Vagina (tissue), 2 donors: ENCODE data around the gene TINAGL1. TPM values are rescaled to one million over a fixed set of nuclear protein-coding genes. Genes with fewer than 3 reads are reported as not detected.

Experiments
- DNase-seq, 2 donors: peaks; one replicate each; pipeline ENCODE4 v3.0.0-alpha.2; 2017; ENCODE audit errors: extremely low spot score in 2 of 2
- H3K27ac ChIP-seq: fragments of 200-600 bp; sonication (generic); one replicate; pipeline ENCODE4 v1.5.1; 2019
- H3K27me3 ChIP-seq: fragments of 200-600 bp; sonication (generic); one replicate; pipeline ENCODE4 v1.5.1; 2019
- H3K36me3 ChIP-seq, 2 donors: fragments of 200-600 bp; sonication (generic); one replicate each; pipeline ENCODE4 v1.5.1; 2017 to 2019
- H3K4me1 ChIP-seq: fragments of 200-600 bp; sonication (generic); one replicate; pipeline ENCODE4 v1.5.1; 2019
- H3K4me3 ChIP-seq, 2 donors: fragments of 200-600 bp; sonication (generic); 1 replicate in 1 of 2; 2 replicates in 1 of 2; pipeline ENCODE4 v1.5.1; 2016 to 2019
- H3K9me3 ChIP-seq: fragments of 200-600 bp; sonication (generic); one replicate; pipeline ENCODE4 v1.5.1; 2019
- POLR2A ChIP-seq, 2 donors: fragments of 450-650 bp; IDR thresholded peaks; one replicate each; pipeline ENCODE4 v1.6.1; 2017; ENCODE audit warnings: antibody characterized with exemption in 2 of 2, mild to moderate bottlenecking in 2 of 2, moderate library complexity in 2 of 2
- POLR2AphosphoS5 ChIP-seq, 2 donors: sonication (generic); formaldehyde crosslinking; IDR thresholded peaks; one replicate each; pipeline ENCODE4 v1.9.0; 2017; ENCODE audit warnings: antibody characterized with exemption in 2 of 2, mild to moderate bottlenecking in 2 of 2, low read depth in 1 of 2; ENCODE audit not compliant: insufficient read depth in 1 of 2
- intact Hi-C: fragments of 100-400 bp; cut with DNase I; formaldehyde crosslinking; loops from one replicate; pipeline ENCODE4 v1.15.1; 2023
- total RNA-seq: library from RNA; depleted of rRNA; stranded (reverse); fragments of >200 nt; gene quantifications from one replicate; pipeline ENCODE4 v1.2.3, GENCODE V29; 2016
- TF ChIP-seq, protein P1 (sequence below), 3 experiments: fragments of 450-650 bp in 2 of 3; fragments of 200-600 bp in 1 of 3; sonication (generic) in 1 of 3; IDR thresholded peaks; one replicate each; pipeline ENCODE4 v1.5.1; 2017 to 2019; ENCODE audit warnings: antibody characterized with exemption in 3 of 3, mild to moderate bottlenecking in 2 of 3, moderate library complexity in 2 of 3

The TINAGL1 gene
- total RNA-seq, 1 donor from 2014 or later = 142 TPM

DNA sequence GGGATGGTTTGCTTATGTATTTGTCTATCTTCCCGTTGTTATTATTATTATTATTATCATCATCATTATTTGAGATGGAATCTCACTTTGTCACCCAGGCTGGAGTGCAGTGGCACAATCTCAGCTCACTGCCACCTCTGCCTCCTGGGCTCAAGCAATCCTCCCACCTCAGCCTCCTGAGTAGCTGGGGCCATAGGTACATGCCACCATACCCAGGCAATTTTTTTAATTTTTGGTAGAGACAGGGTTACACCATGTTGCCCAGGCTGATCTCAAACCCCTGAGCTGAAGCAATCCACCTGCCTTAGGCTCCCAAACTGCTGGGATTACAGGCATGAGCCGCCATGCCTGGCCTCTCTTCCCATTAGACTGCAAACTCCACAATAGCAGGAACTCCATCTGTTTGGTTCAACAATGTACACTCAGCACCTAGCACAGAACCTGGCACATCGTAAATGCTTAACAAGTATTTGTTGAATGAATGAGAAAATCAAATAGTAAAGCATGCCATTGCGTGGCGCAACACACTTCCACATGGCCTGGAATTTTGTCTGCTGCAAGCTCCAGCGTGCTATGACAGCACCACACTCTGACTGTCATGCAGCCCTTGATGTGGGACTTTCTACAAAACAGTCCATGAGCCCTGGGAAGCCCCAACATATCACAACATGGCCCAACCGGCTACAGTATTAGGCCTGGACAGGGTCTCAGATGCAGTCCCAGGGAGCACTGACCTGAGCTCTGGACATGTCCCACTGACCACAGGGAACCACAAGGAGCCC, 3.8 kb upstream of the TINAGL1 start:
- TF ChIP-seq POLR2AphosphoS5 (IDR thresholded peaks at IDR 0.05; ENCODE audit: insufficient read depth in 1 of 2, low read depth in 1 of 2) (peak in 1 of 2 donors; percentile 44), POLR2A (IDR thresholded peaks at IDR 0.05) (no peak)
- TF ChIP-seq, protein P1, sequence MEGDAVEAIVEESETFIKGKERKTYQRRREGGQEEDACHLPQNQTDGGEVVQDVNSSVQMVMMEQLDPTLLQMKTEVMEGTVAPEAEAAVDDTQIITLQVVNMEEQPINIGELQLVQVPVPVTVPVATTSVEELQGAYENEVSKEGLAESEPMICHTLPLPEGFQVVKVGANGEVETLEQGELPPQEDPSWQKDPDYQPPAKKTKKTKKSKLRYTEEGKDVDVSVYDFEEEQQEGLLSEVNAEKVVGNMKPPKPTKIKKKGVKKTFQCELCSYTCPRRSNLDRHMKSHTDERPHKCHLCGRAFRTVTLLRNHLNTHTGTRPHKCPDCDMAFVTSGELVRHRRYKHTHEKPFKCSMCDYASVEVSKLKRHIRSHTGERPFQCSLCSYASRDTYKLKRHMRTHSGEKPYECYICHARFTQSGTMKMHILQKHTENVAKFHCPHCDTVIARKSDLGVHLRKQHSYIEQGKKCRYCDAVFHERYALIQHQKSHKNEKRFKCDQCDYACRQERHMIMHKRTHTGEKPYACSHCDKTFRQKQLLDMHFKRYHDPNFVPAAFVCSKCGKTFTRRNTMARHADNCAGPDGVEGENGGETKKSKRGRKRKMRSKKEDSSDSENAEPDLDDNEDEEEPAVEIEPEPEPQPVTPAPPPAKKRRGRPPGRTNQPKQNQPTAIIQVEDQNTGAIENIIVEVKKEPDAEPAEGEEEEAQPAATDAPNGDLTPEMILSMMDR (IDR thresholded peaks at IDR 0.05) = no peak
- Histone ChIP-seq H3K27ac (peak overlapping the region; percentile 74), H3K9me3 (no peaks in the 10 kb centered on the region), H3K4me3 (no peak overlapping the region), H3K4me1 (peaks cover 56% of the 10 kb centered on the region), H3K27me3 (no peaks in the 10 kb centered on the region), H3K36me3 (no peaks in the 10 kb centered on the region)
- intact Hi-C loops = no loop called here
- peak in 1 of 2 donors; percentile 74 for DNase-seq

DNA sequence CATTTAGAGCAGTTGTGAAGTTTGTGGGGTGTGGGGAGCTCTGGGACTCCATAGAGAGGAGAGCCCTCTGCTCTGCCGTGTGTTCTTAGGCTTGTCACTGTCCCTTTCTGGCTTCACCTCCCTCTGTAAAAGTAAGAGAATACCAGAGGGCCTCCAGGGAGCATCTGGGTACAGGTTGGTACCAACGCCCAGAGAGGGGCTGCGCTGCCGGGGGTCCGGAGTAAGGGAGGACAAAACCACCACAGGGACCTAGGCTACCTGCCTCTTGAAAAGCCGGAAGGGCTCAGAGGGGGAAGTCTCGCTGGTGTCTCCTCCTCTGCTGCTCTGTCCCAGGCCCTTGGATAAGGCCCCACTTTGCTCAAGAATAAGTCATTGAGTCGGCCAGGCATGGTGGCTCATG, 3.1 kb upstream of the TINAGL1 start:
- H3K4me1 ChIP-seq = peaks cover 56% of the 10 kb centered on the region
- no peaks in the 10 kb centered on the region for H3K9me3 ChIP-seq

DNA sequence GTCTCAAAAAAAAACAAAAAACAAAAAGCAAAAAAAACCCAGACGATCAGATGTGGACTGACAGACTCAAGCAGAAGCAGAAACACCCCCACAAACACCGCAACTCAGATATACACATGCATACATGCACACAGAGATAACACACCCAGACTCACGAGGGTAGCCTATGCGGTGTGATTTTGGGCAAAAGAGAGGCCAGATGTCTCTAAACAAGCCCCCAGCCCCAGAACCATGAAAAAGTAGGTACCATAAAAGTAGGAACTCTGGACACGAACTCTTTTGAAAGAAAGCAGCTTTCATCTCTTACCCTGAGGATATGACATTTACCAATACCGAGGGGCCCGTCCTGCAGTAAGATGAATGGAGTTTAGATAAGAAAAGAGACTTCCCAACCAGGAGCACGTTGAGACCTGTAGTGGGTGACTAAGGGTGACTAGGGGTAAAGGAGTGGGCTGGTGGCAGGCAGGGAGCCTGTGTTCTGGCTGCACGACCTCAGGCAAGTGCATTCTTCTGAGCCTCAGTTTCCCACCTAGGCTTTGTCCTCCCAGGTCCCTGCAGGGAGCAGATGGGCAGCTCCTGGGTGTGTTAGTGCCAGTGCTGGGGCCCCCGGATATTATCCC, 1.5 kb upstream of the TINAGL1 start:
- H3K36me3 ChIP-seq = no peaks in the 10 kb centered on the region
- peaks cover 61% of the 10 kb centered on the region for H3K4me1 ChIP-seq
- intact Hi-C loops = no loop called here
- DNase-seq = no peak
- no peaks in the 10 kb centered on the region for H3K9me3 ChIP-seq
- no peak overlapping the region for H3K4me3 ChIP-seq
- peak overlapping the region; percentile 74 for H3K27ac ChIP-seq
- TF ChIP-seq POLR2AphosphoS5 (IDR thresholded peaks at IDR 0.05; ENCODE audit: insufficient read depth in 1 of 2, low read depth in 1 of 2) (no peak), POLR2A (IDR thresholded peaks at IDR 0.05) (no peak)
- TF ChIP-seq, protein P1 (IDR thresholded peaks at IDR 0.05) = no peak
- no peaks in the 10 kb centered on the region for H3K27me3 ChIP-seq

More for the DNA sequence above, 3.1 kb upstream of the TINAGL1 start:
- intact Hi-C loops = no loop called here
- Histone ChIP-seq H3K36me3 (no peaks in the 10 kb centered on the region), H3K27ac (peak overlapping the region; percentile 74), H3K27me3 (no peaks in the 10 kb centered on the region), H3K4me3 (no peak overlapping the region)
- TF ChIP-seq POLR2A (IDR thresholded peaks at IDR 0.05) (no peak), POLR2AphosphoS5 (IDR thresholded peaks at IDR 0.05; ENCODE audit: insufficient read depth in 1 of 2, low read depth in 1 of 2) (no peak)
- TF ChIP-seq, protein P1 (IDR thresholded peaks at IDR 0.05) = no peak
- peak in 1 of 2 donors; percentile 58 for DNase-seq

DNA sequence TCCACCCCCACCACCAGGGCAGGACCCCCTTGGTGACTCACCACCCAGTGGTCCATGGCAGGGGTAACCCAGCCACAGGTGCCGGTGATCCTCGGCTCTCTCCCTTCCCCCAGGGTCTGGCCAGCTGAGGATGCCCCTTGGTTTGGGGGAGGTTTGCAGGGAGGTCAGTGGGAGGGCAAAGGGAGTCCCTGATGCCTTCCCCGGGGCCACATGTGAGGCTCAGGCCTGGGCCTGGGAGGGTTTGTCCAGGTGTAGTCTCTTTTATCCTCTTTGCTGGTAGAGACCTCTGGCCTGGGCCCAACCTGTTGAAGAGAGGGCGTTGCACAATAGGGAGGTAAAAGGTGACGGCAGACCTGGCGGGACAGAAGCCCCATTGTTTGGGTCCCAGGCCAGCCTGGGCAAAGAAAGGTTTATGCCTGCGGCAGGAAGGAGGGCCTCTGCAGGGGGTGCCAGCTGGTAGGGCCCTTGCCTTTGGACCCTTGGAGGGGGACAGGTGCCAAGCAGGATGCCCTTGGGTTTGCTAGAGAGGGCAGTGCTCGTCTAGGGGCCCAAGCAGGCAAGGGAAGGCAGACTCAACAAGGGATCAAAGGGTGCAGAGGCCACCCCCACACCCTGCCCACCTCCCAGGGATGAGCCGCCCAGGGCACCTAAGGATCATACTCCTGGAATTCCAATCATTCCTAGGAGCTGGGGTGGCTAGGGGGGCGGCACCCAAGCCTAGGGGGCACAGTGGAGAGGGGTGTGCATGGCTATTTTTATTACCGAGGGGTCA, 760 bp upstream of the TINAGL1 start:
- Histone ChIP-seq H3K27ac (peak overlapping the region; percentile 74), H3K4me3 (peak overlapping the region; percentile 56 to 57), H3K27me3 (no peaks in the 10 kb centered on the region), H3K9me3 (no peaks in the 10 kb centered on the region), H3K4me1 (peaks cover 61% of the 10 kb centered on the region), H3K36me3 (no peaks in the 10 kb centered on the region)
- intact Hi-C loops = no loop called here
- no peak for DNase-seq
- TF ChIP-seq POLR2A (IDR thresholded peaks at IDR 0.05) (no peak), POLR2AphosphoS5 (IDR thresholded peaks at IDR 0.05; ENCODE audit: insufficient read depth in 1 of 2, low read depth in 1 of 2) (no peak)
- TF ChIP-seq, protein P1 (IDR thresholded peaks at IDR 0.05) = no peak
